HUES64 (cell line): ENCODE data around the gene LRP1. TPM values are rescaled to one million over a fixed set of nuclear protein-coding genes. Genes with fewer than 3 reads are reported as not detected.

Experiments used
- H3K27ac ChIP-seq: 2 replicates; pipeline ENCODE4 v1.7.0; 2013; ENCODE audit warnings: low read depth, low read length, inconsistent platforms
- H3K27me3 ChIP-seq: 2 replicates; pipeline ENCODE4 v1.6.1; 2013; ENCODE audit warnings: mild to moderate bottlenecking, low read length; ENCODE audit not compliant: insufficient read depth
- H3K36me3 ChIP-seq: 2 replicates; pipeline ENCODE4 v1.6.1; 2013; ENCODE audit warnings: mild to moderate bottlenecking, low read length; ENCODE audit not compliant: insufficient read depth
- H3K4me1 ChIP-seq: 2 replicates; pipeline ENCODE4 v1.6.1; 2013; ENCODE audit warnings: mild to moderate bottlenecking, low read length, moderate library complexity; ENCODE audit not compliant: insufficient read depth
- H3K4me3 ChIP-seq: 2 replicates; pipeline ENCODE4 v1.5.1; 2013; ENCODE audit warnings: mild to moderate bottlenecking, low read length, moderate library complexity
- H3K9ac ChIP-seq: 2 replicates; pipeline ENCODE4 v1.6.1; 2013; ENCODE audit warnings: mild to moderate bottlenecking, low read depth, low read length
- H3K9me3 ChIP-seq: 2 replicates; pipeline ENCODE4 v1.6.1; 2013; ENCODE audit warnings: low read depth, low read length; ENCODE audit not compliant: insufficient read depth
- WGBS: fragments of 150-250, 120-280 bp; methylation state at CpG from one replicate; pipeline ENCODE4 v1.1.7; 2013; ENCODE audit warnings: missing lambda C conversion rate; 5-methylcytosine and 5-hydroxymethylcytosine counted together
- polyA plus RNA-seq, 2 experiments: library from polyadenylated mRNA; stranded (reverse); fragments of 50-300 nt; gene quantifications; one replicate each; pipeline ENCODE4 v1.2.3, GENCODE V29; 2013

LRP1 gene
- polyA plus RNA-seq (2013, experiment 1 of 2), result 30.2 TPM
- 32.8 TPM for polyA plus RNA-seq (2013, experiment 2 of 2)

- peak within 1 kb of the TSS; percentile 96 for H3K4me3 ChIP-seq
- no peaks in the 10 kb centered on the region for H3K36me3 ChIP-seq
- H3K9ac ChIP-seq, result peak within 1 kb of the TSS; percentile 88
- peaks cover 36% of the 10 kb centered on the region for H3K4me1 ChIP-seq
- H3K27me3 ChIP-seq, result no peaks in the 10 kb centered on the region
- WGBS, result under 1% methylated on average over 52 of the region's 57 CpGs
- no peaks in the 10 kb centered on the region for H3K9me3 ChIP-seq
- H3K27ac ChIP-seq, result peak within 1 kb of the TSS; percentile 96
These were observed at the start of gene LRP1 for GRCh38 chr12:57127726-57128518. Gene LRP1 (plus strand): TSS chr12:57128483. CDS start chr12:57128965, 482 bp downstream.

- under 1% methylated on average over 38 of the region's 39 CpGs for whole genome bisulfite sequencing
- Histone ChIP-seq H3K27ac (peak within 1 kb of the TSS; percentile 77), H3K27me3 (no peaks in the 10 kb centered on the region), H3K9me3 (no peaks in the 10 kb centered on the region), H3K4me3 (peak within 1 kb of the TSS; percentile 82), H3K36me3 (peaks cover 7% of the 10 kb centered on the region), H3K9ac (peak within 1 kb of the TSS; percentile 90), H3K4me1 (peaks cover 8% of the 10 kb centered on the region; the same call in 1 of the 2 replicates)
These were observed 49.5 kb upstream of the LRP1 start, which contains the start of gene NEMP1 for GRCh38 chr12:57078519-57079404. Gene NEMP1 (minus strand): TSS chr12:57078791. CDS start chr12:57078745, 46 bp downstream.

GRCh38 chr12:57079821-57080220 is 48.5 kb upstream of the LRP1 start:
- no peak overlapping the region for H3K27ac ChIP-seq
- no peaks in the 10 kb centered on the region for H3K9me3 ChIP-seq
- peaks cover 7% of the 10 kb centered on the region for H3K36me3 ChIP-seq
- no peaks in the 10 kb centered on the region for H3K27me3 ChIP-seq
- H3K9ac ChIP-seq, result no peak overlapping the region
- 80% methylated on average over 1 of the region's 1 CpG for WGBS
- no peak overlapping the region for H3K4me3 ChIP-seq
- H3K4me1 ChIP-seq, result peaks cover 8% of the 10 kb centered on the region; the same call in 1 of the 2 replicates

GRCh38 chr12:57080855-57081254 is 47.4 kb upstream of the LRP1 start:
- peaks cover 7% of the 10 kb centered on the region for H3K36me3 ChIP-seq
- no peak overlapping the region for H3K4me3 ChIP-seq
- no peaks in the 10 kb centered on the region for H3K9me3 ChIP-seq
- no peaks in the 10 kb centered on the region for H3K27me3 ChIP-seq
- peaks cover 12% of the 10 kb centered on the region for H3K4me1 ChIP-seq
- no peak overlapping the region for H3K27ac ChIP-seq
- H3K9ac ChIP-seq, result no peak overlapping the region
- 86% methylated on average over 1 of the region's 1 CpG for WGBS

- Histone ChIP-seq H3K9ac (peak overlapping the region; percentile 60), H3K9me3 (no peaks in the 10 kb centered on the region), H3K27me3 (no peaks in the 10 kb centered on the region), H3K4me1 (peaks cover 10% of the 10 kb centered on the region), H3K36me3 (peaks cover 4% of the 10 kb centered on the region), H3K27ac (peak overlapping the region; percentile 100), H3K4me3 (peak overlapping the region; percentile 80)
- WGBS, result 33% methylated on average over 11 of the region's 12 CpGs
These were observed 42.2 kb upstream of the LRP1 start for GRCh38 chr12:57085999-57086492.

- under 1% methylated on average over 14 of the region's 14 CpGs for WGBS
- peak overlapping the region; percentile 100 for H3K27ac ChIP-seq
These were observed 41.7 kb upstream of the LRP1 start for GRCh38 chr12:57086493-57087009.

GRCh38 chr12:57087010-57087690 is 41.1 kb upstream of the LRP1 start:
- H3K36me3 ChIP-seq, result peaks cover 14% of the 10 kb centered on the region
- H3K9ac ChIP-seq, result peak overlapping the region; percentile 81
- H3K27ac ChIP-seq, result peak overlapping the region; percentile 100
- H3K9me3 ChIP-seq, result no peaks in the 10 kb centered on the region
- under 1% methylated on average over 52 of the region's 52 CpGs for WGBS
- H3K4me3 ChIP-seq, result peak overlapping the region; percentile 80
- peaks cover 10% of the 10 kb centered on the region for H3K4me1 ChIP-seq
- no peaks in the 10 kb centered on the region for H3K27me3 ChIP-seq

More at GRCh38 chr12:57086493-57087009, 41.7 kb upstream of the LRP1 start:
- H3K9me3 ChIP-seq, result no peaks in the 10 kb centered on the region
- peak overlapping the region; percentile 80 for H3K4me3 ChIP-seq
- H3K36me3 ChIP-seq, result peaks cover 8% of the 10 kb centered on the region
- H3K4me1 ChIP-seq, result peaks cover 10% of the 10 kb centered on the region
- H3K9ac ChIP-seq, result peak overlapping the region; percentile 60
- no peaks in the 10 kb centered on the region for H3K27me3 ChIP-seq

GRCh38 chr12:57087691-57088353 is 40.5 kb upstream of the LRP1 start:
- Histone ChIP-seq H3K27me3 (no peaks in the 10 kb centered on the region), H3K27ac (peak overlapping the region; percentile 100), H3K36me3 (peaks cover 21% of the 10 kb centered on the region), H3K9ac (peak overlapping the region; percentile 91), H3K9me3 (no peaks in the 10 kb centered on the region), H3K4me3 (peak overlapping the region; percentile 80), H3K4me1 (peaks cover 10% of the 10 kb centered on the region)
- WGBS, result under 1% methylated on average over 33 of the region's 37 CpGs

- Histone ChIP-seq H3K9me3 (no peaks in the 10 kb centered on the region), H3K27ac (peak within 1 kb of the TSS; percentile 100), H3K4me1 (peaks cover 13% of the 10 kb centered on the region), H3K4me3 (peak within 1 kb of the TSS; percentile 90), H3K9ac (peak within 1 kb of the TSS; percentile 91), H3K36me3 (peaks cover 25% of the 10 kb centered on the region), H3K27me3 (no peaks in the 10 kb centered on the region)
- WGBS, result under 1% methylated on average over 81 of the region's 91 CpGs
These were observed 39.7 kb upstream of the LRP1 start, which contains the start of gene NAB2 for GRCh38 chr12:57088354-57089270. Gene NAB2 (plus strand): TSS chr12:57089114. CDS start chr12:57089272, 158 bp downstream.
